IMR-90 (cell line): ENCODE results near the gene FUT2.

Source experiments
- MAFK ChIP-seq: IDR thresholded peaks from 2 replicates; pipeline ENCODE4 v1.6.1; 2012; ENCODE audit warnings: low read depth, low read length, improper control_type of control experiment
- POLR2A ChIP-seq: IDR thresholded peaks from 2 replicates; pipeline ENCODE4 v1.6.1; 2012; ENCODE audit warnings: mild to moderate bottlenecking, low read depth, low read length
- RAD21 ChIP-seq: IDR thresholded peaks from 2 replicates; pipeline ENCODE4 v1.6.1; 2012; ENCODE audit warnings: low read length, improper control_type of control experiment
- TF ChIP-seq, protein P1 (sequence below): conservative IDR thresholded peaks from 2 replicates; pipeline ENCODE4 v1.5.1; 2012; ENCODE audit warnings: mild to moderate bottlenecking, low read depth, low read length, improper control_type of control experiment

DNA sequence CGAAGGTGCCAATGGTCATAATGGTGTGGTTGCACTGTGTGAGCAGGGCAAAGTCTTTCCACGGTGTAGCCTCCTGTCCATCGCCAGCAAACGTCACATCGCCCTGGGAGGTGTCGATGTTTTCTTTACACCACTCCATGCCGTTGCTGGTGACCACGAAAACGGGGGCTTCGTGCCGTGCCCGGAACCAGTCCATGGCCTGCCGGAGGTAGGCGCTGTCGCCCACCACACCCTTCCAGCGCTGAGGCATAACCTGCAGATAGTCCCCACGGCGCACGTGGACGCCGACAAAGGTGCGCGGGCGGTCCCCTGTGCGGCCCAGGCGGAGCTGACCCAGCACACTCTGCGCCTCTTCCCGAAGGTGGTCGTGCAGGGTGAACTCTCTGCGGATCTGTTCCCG is 54.6 kb downstream of the FUT2 start:
- TF ChIP-seq, protein P1, sequence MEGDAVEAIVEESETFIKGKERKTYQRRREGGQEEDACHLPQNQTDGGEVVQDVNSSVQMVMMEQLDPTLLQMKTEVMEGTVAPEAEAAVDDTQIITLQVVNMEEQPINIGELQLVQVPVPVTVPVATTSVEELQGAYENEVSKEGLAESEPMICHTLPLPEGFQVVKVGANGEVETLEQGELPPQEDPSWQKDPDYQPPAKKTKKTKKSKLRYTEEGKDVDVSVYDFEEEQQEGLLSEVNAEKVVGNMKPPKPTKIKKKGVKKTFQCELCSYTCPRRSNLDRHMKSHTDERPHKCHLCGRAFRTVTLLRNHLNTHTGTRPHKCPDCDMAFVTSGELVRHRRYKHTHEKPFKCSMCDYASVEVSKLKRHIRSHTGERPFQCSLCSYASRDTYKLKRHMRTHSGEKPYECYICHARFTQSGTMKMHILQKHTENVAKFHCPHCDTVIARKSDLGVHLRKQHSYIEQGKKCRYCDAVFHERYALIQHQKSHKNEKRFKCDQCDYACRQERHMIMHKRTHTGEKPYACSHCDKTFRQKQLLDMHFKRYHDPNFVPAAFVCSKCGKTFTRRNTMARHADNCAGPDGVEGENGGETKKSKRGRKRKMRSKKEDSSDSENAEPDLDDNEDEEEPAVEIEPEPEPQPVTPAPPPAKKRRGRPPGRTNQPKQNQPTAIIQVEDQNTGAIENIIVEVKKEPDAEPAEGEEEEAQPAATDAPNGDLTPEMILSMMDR: no peak
- TF ChIP-seq POLR2A: no peak
- no peak for TF ChIP-seq RAD21
- no peak for TF ChIP-seq MAFK
